ENCODE results near the gene PPARG. TPM values are rescaled to one million over a fixed set of nuclear protein-coding genes. Genes with fewer than 3 reads are reported as not detected.

PPARG gene
- total RNA-seq, 1 donor from 2014 or later = 14.7 TPM

GRCh38 chr3:12394569-12395271, 105.8 kb downstream of the PPARG start:
- DNase-seq (ENCODE audit: low read depth) = no peak
- no peak for TF ChIP-seq CTCF (conservative IDR thresholded peaks at IDR 0.05; ENCODE audit: low read depth, low read length)
- H3K4me3 ChIP-seq (ENCODE audit: low read depth, low read length) = no peak overlapping the region

DNA sequence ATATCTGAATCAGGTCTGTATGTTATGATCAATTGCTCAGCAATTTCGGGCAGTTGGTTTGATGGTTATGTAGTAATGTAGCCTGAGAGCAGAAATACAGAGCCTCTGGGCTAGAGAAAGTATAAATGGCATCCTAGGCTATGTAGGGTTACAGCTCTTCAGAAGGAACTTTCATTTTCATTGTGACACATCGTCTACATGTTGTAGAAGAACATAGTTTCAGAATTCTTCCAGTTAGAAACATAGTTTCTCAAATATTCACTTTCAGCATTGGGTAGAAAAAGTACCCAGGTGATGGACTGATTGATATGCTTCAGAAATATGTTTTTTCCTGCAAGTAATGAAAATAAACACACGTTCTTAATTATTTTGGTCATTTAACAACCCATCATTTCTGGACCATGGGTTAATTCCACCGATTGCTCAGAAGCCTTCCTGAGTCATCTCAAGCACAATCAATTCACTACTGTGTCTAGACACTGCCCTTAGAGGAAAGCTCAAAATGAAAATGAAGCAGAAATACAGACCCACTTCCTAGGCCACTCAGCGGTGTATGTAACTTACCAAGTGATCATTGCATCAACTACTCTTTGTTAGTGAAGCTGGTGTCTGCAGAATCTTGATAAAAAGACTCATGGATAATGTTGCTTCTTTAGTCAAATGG, 106.6 kb downstream of the PPARG start:
- no peak for TF ChIP-seq CTCF (conservative IDR thresholded peaks at IDR 0.05; ENCODE audit: low read depth, low read length)
- no peak for DNase-seq (ENCODE audit: low read depth)
- H3K4me3 ChIP-seq (ENCODE audit: low read depth, low read length) = no peak overlapping the region

- DNase-seq (ENCODE audit: low read depth) = no peak
- TF ChIP-seq CTCF (conservative IDR thresholded peaks at IDR 0.05; ENCODE audit: low read depth, low read length) = no peak
- no peak overlapping the region for H3K4me3 ChIP-seq (ENCODE audit: low read depth, low read length)
These were observed 107.6 kb downstream of the PPARG start for GRCh38 chr3:12396471-12396870.

GRCh38 chr3:12399226-12399625, 110.4 kb downstream of the PPARG start:
- no peak for DNase-seq (ENCODE audit: low read depth)
- no peak overlapping the region for H3K4me3 ChIP-seq (ENCODE audit: low read depth, low read length)
- TF ChIP-seq CTCF (conservative IDR thresholded peaks at IDR 0.05; ENCODE audit: low read depth, low read length) = no peak

- no peak for TF ChIP-seq CTCF (conservative IDR thresholded peaks at IDR 0.05; ENCODE audit: low read depth, low read length)
- DNase-seq (ENCODE audit: low read depth) = peak; percentile 53
- no peak overlapping the region for H3K4me3 ChIP-seq (ENCODE audit: low read depth, low read length)
These were observed 111.8 kb downstream of the PPARG start for GRCh38 chr3:12400616-12401194.

DNA sequence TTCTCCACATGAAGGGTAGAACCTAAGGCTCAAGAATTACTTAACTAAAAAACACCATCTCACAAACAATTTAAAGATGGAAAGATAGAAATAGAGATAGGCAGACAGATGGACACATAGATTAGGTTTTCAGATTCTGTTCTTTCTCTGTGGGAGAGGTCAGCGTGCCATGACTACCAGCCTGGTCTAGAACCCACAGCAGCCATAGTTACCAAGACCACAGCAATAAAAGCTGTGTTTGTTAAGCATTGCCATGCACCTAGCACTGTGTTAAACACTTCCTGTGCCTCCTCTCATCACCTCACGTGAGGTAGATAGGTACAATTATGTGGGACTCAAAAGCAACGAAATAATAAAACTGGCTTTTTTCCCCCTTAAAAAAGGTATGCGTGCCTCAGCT, 112.3 kb downstream of the PPARG start:
- TF ChIP-seq CTCF (conservative IDR thresholded peaks at IDR 0.05; ENCODE audit: low read depth, low read length) = no peak
- DNase-seq (ENCODE audit: low read depth) = no peak
- H3K4me3 ChIP-seq (ENCODE audit: low read depth, low read length) = no peak overlapping the region

Measured in epithelial cell of proximal tubule (primary cell).